WTC11 (cell line): ENCODE results near the gene PCDHGA1.

Source experiments
- CTCF ChIP-seq: fragments of 200-600 bp; IDR thresholded peaks from 2 replicates; pipeline ENCODE4 v1.8.0; 2022; ENCODE audit warnings: antibody characterized with exemption
- USF1 ChIP-seq: sonication (generic); formaldehyde crosslinking; IDR thresholded peaks from 2 replicates; pipeline ENCODE4 v1.8.0; 2022; ENCODE audit warnings: mild to moderate bottlenecking, missing genetic modification reagents

- TF ChIP-seq USF1 (CRISPR knock-in tag) (no peak), CTCF (no peak)
Measured at GRCh38 chr5:141434006-141434405, 103.7 kb downstream of the PCDHGA1 start.
